Stimulated activated naive CD8-positive, alpha-beta T cell treated with anti-CD3 and anti-CD28 coated beads, Interleukin-15, Interleukin-2, amounts not matched to agents 100 U/mL and 50 U/mL, for 24 hours (primary cell): ENCODE measurements around the gene SPSB4.

Experiments used
- ATAC-seq: fragments of 150-1000 bp; cut with Tn5 transposase; one replicate; pipeline ENCODE4 v1.10.0; 2021
- DNase-seq: peaks from one replicate; pipeline ENCODE4 v3.0.0; 2021

The SPSB4 gene

DNA sequence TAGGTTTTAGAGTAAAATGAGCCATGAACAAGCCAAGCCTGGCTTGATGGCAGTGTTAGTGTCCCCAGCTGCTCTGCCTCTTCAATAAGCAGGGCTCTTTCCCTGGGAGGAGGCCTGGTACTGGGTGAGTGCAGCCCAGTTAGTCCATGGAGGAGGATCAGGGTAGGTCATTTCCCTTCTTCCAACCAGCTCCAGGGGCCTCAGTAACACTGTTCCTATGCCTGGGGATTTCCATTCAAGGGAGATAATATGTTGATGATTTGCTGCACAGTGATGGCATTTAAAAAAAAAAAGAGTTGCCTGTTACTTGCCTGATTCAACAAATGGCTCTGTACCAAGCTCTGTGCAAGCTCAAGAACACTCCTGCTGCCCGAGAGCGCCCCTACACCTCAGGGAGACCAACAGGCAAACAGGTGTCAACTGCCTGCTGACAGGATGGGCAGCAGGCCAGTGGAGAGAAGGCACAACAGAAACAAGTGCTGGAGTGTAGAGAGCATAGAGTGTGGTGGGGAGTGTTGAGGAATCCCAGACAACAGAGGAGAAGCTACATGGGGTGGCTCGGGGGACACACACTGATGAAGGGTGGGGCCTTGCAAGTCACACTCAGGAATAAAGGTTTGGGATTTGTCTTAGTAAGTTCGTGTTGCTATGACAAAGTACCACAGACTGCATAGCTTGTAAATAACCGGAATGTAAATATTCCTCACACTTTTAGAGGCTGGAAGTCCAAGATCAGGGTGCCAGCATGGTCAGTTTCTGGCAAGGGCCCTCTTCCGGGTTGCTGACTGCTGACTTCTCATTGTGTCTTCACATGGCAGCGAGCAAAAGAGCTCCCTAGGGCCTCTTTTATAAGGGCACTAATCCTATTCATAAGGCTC lies 101.9 kb downstream of the SPSB4 start:
- no peak for ATAC-seq

DNA sequence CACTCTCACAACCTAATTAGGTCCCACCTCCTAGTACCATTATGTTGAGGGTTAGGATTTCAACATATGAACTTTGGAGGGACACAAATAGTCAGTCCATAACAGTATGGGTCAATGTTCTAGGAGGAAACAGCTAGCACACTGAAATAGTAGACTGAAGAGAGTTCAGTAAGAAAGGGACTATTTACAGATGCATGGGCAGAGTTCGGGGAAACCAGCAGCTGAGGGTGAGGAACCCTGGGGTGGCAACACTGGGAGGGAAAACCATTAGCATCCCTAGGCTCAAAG lies 102.5 kb downstream of the SPSB4 start:
- DNase-seq = no peak
- no peak for ATAC-seq

More for the DNA sequence above, 101.9 kb downstream of the SPSB4 start:
- no peak for DNase-seq

DNA sequence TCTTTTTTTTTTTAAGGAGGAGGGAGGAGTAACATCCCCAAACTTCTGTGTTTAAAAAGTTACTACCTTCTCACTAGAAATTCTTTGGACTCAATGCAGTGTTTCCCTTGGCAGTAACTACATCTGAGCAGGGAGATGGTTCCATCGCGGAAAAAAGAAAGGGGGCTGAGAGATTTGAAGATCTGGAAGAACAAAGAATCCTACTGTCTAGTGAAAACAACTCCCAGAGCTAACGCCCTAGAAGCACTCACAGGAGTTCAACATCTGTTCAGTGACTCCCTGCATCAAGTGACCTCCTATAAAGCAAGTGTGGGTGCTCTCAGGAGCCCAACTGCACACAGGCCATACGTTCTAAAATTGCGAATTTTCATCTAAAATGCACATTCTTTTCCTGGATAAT lies 113.7 kb downstream of the SPSB4 start:
- ATAC-seq (no peak), DNase-seq (no peak)

DNA sequence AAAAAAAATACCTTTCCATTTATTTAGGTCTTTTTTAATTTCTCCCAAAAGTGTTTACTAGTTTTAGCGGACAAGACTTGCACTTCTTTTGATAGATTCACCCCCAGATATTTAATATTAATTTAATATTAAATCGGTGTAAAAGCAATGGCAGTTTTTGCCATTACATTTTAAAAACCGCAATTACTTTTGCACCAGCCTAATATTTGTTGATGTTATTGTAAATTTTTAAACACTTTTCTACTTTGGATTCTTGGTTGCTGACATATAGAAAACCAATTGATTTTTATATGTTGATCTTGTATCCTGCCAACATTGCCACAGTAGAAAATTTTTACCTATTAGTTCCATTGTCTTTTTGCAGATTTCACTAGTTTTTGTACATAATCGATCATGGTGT lies 116.5 kb downstream of the SPSB4 start:
- DNase-seq = no peak

DNA sequence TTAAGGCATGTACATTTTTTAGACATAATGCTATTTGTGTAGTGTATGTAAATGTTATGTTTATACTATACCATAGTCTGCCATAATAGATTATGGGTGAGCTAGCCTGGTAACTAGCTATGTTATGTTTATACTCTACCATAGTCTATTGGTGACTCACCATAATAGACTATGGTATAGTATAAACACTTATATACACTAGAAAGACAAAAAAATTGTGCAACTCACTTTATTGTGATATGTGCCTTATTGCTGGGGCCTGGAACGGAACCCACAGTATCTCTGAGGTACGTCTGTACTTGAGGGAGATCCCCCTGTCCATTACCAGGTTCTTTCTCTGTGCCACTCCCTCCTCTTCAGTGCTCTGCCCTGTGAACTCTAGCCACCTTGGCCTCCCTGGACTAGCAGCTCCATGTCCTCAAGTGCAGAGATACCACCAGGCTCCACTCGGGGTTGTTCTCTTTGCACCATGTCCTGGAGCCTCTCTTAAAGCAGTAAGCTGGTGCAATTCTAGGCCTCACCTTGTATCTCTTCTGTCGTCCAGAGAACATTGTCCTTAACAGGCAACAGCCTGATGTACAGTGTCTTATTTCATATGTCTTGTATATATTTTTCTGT lies 119.6 kb downstream of the SPSB4 start:
- DNase-seq = no peak
- no peak for ATAC-seq

More for the DNA sequence above, 116.5 kb downstream of the SPSB4 start:
- no peak for ATAC-seq

DNA sequence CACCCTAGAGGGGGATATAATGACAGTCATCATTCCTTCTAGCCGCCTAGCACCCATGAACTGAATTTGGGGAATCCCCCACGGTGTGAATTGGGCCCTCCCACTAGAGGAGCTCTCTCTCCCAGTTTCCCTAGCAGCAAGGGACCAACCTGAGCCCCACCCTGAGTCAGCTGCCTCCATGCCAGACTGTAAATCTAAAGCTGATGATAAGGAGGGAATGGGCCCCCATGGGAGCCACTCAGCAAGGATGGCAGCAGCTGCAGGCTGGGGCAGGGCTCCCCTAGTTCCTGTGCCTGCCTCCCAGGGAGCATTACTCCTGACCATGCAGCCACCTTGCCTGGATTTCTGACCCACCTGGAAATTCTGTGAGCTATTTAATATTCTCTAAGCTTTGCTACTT lies 123.5 kb downstream of the SPSB4 start:
- DNase-seq (no peak), ATAC-seq (no peak)

DNA sequence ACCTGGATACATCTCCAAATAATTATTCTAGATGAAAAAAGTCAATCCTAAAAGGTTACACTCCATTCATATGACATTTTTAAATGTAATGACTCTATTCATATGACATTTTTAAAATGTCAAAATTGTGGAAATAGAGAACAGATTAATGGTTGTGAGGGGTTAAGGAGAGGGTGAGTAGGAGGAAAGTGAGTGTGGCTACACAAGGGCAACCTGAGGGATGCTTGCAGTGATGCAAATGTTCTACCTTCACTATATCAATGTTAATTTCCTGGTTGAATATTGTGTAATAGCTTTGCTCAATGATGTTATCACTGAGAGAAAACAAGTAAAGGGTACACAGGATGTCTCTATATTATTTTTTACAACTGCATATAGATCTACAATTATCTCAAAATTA lies 125.6 kb downstream of the SPSB4 start:
- DNase-seq (no peak), ATAC-seq (peak; percentile 57)

DNA sequence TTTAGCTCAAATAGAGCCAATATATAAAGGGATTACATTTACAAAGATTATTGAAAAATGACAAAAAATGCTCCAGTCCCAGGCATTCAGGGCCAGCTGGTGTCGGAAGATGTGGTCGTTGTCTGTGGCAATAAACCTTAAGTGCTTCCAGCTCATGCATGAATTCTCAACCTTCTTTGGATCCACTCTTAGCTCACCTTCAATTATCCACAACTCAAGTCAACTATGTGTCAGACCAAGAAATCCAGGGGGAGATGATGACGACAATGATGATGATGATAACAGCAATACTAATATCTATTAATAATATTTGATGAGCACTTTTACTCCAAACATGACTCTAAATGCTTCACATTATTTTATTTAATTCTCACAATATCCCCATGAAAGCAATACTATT lies 126.9 kb downstream of the SPSB4 start:
- DNase-seq = no peak
- no peak for ATAC-seq

DNA sequence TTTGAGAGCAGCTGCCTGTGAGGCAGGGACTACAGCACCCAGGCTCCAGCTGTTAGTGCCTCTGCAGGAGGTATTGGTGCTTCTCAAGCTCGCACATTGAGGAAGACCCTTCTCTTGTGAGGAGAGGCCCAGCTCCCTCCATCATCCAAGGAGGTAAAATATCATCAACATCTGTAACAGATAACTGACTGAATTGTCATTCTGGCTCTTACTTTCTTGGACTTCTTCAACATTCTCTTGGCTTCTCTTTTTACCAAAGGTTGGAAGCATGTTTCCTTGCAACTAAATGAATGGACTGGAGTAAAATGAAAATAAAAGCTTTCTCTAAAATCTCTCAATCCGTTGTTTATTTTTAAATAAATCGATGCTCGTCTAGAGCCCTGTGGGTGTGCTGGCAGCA lies 127.4 kb downstream of the SPSB4 start:
- DNase-seq (no peak), ATAC-seq (no peak)

DNA sequence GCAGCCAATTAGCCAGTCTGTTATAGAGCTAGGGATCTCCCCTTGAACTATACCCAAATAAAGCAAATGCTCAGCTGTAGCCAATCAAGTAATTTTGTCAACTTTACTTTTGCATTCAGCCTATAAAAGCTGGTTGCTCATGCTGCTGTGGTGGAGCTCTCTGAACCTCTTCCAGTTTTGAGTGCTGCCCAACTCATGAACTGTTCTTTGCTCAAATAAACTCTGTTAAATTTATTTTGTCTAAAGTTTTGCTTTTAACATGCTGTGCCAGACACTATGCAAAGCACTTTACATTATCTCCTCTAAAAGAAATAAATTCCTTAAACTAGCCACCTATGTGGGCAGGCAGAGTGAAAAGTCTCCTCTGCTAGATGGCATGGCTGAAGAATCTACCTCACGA lies 128.8 kb downstream of the SPSB4 start:
- no peak for DNase-seq
- ATAC-seq = no peak

DNA sequence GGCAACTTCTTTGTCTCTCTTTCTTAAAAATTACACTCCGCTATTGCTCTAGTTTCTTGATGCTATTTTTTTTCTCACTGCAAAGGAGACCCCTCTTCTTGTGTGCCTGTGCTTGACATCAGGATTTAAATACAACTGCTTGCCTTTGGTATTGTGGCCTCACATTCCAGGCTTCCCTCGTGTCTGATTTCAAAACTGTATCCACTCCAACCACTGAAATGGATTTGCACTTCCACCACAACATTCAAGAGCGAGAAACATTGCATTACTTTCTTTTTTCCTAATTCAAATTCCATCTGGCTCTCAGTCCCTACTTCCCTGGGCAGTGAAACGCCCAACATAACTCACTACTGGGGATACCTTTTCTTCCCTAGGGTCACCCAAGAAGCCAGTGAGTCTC lies 130.0 kb downstream of the SPSB4 start:
- DNase-seq (no peak), ATAC-seq (no peak)

DNA sequence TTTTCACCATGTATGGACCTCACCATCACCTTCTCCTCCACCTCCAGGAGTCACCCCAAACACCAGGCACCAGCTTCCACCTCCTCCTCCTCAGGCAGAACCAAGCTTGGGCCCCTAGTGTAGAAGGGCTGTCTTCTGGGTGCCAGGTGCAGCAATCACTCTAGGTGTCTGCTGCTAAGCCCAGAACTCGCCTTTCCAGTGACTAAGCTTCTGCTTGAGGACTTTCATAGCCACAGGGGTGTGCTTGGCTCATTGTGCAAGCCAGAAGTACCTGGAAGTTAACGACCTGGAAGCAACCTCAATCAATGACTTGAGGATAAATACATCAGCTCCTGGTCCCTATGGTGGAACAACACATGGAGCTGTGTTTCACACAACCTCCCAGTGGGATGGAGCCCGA lies 130.7 kb downstream of the SPSB4 start:
- no peak for ATAC-seq
- no peak for DNase-seq

DNA sequence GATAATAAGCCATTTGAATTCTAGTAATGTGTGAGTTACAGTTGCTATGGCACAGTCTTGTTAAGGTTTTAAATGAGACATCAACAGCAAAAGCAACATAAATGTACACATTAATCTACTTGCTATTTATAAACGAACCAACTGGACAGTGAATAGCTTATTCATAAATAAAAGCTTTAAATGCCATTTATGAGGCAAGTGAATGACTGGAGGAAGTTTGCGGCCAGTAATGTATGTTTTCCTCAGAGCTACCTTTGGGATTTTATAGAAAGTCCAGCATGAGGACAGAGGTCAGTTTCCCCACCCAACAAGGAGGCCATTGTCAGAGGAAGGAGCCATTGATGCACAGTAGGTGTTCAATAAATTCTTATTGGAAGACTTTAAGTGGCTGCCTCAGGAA lies 132.5 kb downstream of the SPSB4 start:
- DNase-seq (no peak), ATAC-seq (no peak)

DNA sequence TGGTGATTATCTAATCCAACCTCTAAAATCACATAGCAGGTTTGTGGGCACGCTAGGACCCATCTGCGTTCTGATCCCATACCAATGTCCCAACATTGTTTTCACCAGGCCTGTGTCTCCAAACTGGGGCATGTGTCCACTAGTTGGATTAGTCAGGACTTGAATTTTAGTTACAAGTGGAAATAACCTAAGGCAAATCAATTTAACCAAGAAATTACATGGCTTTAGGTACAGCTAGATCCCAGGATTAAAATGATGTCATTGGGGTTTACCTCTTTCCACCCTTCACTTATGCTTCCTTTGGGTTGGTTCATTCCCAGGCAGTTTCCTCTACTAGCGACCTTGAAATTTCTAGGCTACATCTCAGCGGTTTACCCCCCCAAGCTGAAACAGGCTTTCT lies 133.3 kb downstream of the SPSB4 start:
- DNase-seq (no peak), ATAC-seq (no peak)

DNA sequence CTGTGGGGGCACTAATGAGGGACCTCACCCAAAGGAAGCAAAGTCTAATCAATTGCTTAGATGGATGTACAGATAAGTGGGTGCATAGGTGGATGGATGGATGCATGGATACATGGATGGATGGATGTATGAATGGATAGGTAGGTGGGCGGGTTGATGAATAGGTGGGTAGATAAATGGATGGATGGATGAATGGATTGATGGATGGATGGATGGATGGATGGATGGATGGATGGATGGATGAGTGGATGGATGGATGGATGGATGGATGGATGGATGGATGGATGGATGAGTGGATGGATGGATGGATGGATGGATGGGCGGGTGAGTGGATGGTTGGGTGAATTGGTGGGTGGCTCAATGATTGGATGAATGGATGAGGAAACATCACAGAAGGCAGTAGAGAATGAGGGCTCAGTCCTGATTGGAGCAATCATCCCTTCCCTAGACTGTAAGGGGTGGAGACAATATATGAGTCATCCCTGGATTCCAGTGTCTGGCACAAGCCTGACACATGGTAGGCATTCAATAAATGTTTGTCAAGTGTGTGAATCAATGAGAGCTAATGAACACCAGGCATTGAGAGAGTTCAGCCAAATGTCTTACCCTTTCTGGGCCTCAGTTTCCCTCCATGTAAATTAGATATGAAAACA lies 140.1 kb downstream of the SPSB4 start:
- ATAC-seq = no peak
- no peak for DNase-seq

DNA sequence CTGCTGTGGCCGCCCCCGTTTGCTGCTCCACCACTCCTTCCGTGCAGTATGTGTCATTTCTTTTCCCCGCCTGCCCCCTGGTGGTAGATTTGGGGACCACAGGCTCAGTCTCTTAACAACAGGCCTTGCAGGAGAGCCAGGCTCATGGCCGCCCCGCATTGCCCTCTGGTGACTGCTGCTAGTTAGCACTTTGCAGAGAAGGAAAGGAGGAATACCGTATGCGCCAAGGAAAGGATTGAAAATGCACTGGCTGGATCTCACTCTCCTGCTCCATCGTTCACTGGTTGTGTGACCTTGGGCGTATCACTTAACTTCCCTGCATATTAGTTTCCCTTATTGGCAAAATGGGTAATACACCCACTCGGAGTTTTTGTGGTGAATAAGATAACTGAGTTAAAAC lies 141.2 kb downstream of the SPSB4 start:
- ATAC-seq = peak; percentile 100

DNA sequence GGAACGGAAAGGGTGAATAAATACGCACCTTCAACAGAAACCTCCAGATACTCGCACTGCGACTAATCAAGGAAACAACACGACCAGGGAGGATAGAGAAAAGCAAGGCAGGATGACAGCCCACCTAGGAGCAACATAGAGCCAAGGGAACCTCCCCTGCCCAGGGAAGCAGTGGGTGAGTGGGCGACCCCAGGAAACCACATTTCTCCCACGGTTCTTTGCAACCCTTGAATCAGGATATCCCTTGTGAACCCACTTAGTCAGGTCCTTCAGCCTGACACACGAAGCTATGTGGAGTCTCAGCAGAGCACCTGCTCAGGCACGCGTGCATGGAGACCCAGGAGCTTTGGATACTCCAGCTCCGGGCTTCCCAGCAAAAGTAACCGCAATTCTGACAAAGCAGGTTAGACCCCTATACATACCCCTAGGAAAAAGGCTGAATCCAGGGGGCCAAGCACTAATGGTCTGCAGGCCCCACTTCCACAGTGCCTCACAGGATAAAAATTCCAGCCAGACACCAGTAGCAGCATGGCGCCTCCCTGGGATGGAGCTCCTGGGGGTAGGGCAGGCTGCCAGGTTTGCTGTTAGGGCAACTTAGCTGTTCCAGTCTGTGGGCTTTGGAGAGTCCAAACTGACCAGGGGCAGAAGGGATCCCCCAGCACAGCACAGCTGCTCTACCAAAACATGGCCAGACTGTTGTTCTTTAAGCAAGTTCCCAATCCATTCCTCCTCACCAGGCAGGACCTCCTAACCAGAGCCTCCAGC lies 142.1 kb downstream of the SPSB4 start:
- no peak for ATAC-seq
- DNase-seq = no peak

More for the DNA sequence above, 141.2 kb downstream of the SPSB4 start:
- peak; percentile 98 for DNase-seq
